ENCODE results near the gene BABAM2.

BABAM2 gene

DNA sequence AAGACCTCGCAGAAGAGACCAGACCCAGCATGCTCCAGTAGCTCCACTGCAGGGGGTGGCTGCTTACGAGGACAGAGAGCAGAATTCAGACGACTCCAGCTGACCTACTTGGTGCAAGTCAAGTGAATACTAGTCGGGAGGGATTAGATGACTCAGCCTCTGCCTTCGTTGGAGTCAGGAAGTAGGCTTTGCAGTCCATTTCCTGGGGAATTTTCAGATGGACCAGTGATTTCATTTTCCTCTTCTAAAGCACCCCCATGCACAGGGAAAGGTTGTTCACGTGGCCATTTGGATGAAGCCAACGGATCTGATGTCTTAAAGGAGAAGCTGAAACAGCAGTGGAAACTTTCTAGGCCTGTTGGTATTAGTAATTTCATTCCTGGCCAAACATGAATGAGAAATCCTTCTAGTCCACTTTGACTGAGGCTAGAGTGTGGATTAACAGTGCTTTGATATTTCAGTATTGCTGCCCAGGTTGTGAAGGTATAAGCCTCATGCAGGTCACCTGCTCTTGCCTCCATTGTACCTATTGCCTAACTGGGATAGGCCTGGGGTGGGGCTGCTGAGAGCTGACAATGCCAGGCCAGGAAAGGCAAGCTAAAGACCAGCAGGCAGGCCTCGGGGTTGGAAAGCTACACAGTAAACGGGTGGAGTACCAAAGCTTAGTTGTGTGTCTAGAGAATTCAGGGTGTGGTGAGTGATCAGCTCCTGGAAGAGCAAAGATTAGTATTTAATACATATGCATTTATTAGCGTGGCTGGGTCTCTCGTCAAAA lies 384.6 kb downstream of the BABAM2 start:
- Mint-ChIP-seq H3K27ac (no peak overlapping the region), H3K36me3 (peaks cover 19% of the 10 kb centered on the region), H3K4me3 (no peak overlapping the region), H3K9me3 (peaks cover 5% of the 10 kb centered on the region), H3K4me1 (peaks cover 35% of the 10 kb centered on the region), H3K27me3 (no peaks in the 10 kb centered on the region)

DNA sequence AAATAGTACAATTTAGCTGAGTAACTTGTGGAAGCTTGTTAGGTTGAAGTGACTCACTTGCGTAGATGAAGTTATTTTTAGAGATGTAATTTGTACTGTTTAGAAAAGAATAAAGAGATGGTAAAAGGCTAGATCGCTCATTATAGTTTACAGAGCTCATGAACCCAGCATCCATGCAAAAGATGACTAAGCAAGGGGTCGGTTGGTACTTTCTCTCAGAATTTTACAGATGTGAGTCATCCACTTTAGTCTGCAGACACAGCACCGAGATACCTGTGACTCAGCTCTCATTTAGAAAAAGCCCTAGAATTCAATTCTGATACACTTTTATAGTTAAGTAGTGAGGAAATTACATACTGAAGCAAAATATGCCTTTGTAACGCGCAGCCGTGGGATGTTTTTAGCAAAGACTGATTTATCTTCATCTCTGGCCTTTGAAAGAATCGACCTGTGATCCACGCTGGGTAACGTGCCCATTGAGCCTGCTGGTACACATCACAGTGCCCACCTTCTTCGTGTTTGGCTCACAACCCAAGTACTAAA lies 385.6 kb downstream of the BABAM2 start:
- peaks cover 23% of the 10 kb centered on the region for H3K36me3 Mint-ChIP-seq
- no peaks in the 10 kb centered on the region for H3K27me3 Mint-ChIP-seq
- peaks cover 5% of the 10 kb centered on the region for H3K9me3 Mint-ChIP-seq
- no peak overlapping the region for H3K27ac Mint-ChIP-seq
- no peak overlapping the region for H3K4me3 Mint-ChIP-seq
- H3K4me1 Mint-ChIP-seq: peaks cover 30% of the 10 kb centered on the region

GRCh38 chr2:28276807-28277206 lies 386.3 kb downstream of the BABAM2 start:
- Mint-ChIP-seq H3K4me1 (peaks cover 23% of the 10 kb centered on the region), H3K9me3 (peaks cover 2% of the 10 kb centered on the region), H3K27ac (no peak overlapping the region), H3K27me3 (no peaks in the 10 kb centered on the region), H3K36me3 (peaks cover 20% of the 10 kb centered on the region), H3K4me3 (no peak overlapping the region)

DNA sequence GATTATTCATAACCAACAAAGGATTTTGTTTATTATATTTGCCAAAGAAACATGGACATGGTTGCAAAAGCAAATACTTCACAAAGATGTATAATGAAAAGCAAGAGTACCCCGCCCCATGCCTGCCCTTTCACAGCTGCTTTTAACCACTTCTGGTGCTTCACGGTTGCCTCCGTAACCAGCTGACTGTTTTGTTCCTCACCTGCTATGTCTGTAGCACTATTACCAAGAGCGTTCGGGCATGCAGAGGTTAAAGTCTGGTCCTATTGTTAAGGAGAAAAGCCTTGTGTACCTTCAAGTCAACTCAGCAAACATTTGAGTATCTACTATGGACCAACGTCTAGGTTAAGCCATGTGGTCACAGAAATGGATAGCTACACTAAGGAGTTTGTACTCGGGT lies 386.9 kb downstream of the BABAM2 start:
- H3K4me1 Mint-ChIP-seq: peaks cover 21% of the 10 kb centered on the region
- H3K36me3 Mint-ChIP-seq: peaks cover 19% of the 10 kb centered on the region
- H3K27ac Mint-ChIP-seq: no peak overlapping the region
- H3K4me3 Mint-ChIP-seq: no peak overlapping the region
- no peaks in the 10 kb centered on the region for H3K9me3 Mint-ChIP-seq
- no peaks in the 10 kb centered on the region for H3K27me3 Mint-ChIP-seq

GRCh38 chr2:28279371-28279770 lies 388.8 kb downstream of the BABAM2 start:
- H3K4me3 Mint-ChIP-seq: no peak overlapping the region
- H3K4me1 Mint-ChIP-seq: peaks cover 16% of the 10 kb centered on the region
- no peaks in the 10 kb centered on the region for H3K27me3 Mint-ChIP-seq
- peaks cover 19% of the 10 kb centered on the region for H3K36me3 Mint-ChIP-seq
- no peak overlapping the region for H3K27ac Mint-ChIP-seq
- H3K9me3 Mint-ChIP-seq: no peaks in the 10 kb centered on the region

DNA sequence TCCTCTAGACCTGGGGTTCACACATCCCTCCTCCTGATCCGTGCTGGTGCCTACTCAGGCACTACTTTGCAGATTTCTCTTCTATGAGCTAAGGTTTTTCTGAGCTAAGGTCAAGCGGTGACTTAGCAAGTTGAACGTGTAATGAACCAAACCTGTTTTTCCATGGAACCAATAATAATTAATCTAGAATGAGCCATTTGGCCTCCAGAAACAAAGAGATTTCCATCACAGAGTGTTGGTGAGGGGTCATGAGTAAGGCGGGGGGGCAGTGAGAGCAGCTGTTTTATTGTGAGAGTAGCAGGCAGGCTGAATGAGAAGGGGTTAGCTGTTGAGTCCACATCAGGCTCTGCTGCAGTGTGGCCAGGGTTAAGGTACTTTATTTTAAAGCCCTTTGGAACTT lies 390.1 kb downstream of the BABAM2 start:
- H3K9me3 Mint-ChIP-seq: no peaks in the 10 kb centered on the region
- H3K36me3 Mint-ChIP-seq: peaks cover 16% of the 10 kb centered on the region
- no peak overlapping the region for H3K27ac Mint-ChIP-seq
- H3K27me3 Mint-ChIP-seq: no peaks in the 10 kb centered on the region
- H3K4me3 Mint-ChIP-seq: no peak overlapping the region
- H3K4me1 Mint-ChIP-seq: peaks cover 12% of the 10 kb centered on the region

GRCh38 chr2:28281739-28282138 lies 391.2 kb downstream of the BABAM2 start:
- Mint-ChIP-seq H3K27ac (no peak overlapping the region), H3K4me1 (peaks cover 5% of the 10 kb centered on the region), H3K4me3 (no peak overlapping the region), H3K27me3 (no peaks in the 10 kb centered on the region), H3K9me3 (no peaks in the 10 kb centered on the region), H3K36me3 (peaks cover 19% of the 10 kb centered on the region)

DNA sequence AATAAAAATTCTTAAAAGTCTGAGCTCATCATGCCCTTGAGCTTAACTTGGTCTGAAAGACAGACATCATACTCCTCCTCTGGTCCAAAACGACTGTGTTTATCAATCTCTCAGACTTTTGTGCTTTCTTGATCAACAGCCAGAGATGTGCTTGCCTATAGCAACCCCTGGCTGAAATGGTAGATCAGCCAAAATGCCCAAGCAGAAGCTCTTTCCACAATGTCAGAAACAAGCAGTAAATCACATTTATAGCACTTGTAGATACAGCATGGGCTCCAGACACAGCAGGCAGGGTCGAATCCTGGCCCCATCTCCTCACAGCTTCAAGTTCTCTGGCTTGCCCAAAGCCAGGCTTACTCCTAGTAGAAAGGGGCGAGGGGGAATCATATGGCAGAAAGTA lies 391.7 kb downstream of the BABAM2 start:
- Mint-ChIP-seq H3K4me3 (no peak overlapping the region), H3K4me1 (peaks cover 6% of the 10 kb centered on the region), H3K27me3 (no peaks in the 10 kb centered on the region), H3K36me3 (peaks cover 19% of the 10 kb centered on the region), H3K9me3 (no peaks in the 10 kb centered on the region), H3K27ac (no peak overlapping the region)

GRCh38 chr2:28282861-28283646 lies 392.5 kb downstream of the BABAM2 start:
- H3K27ac Mint-ChIP-seq: no peak overlapping the region
- no peaks in the 10 kb centered on the region for H3K27me3 Mint-ChIP-seq
- H3K36me3 Mint-ChIP-seq: peaks cover 18% of the 10 kb centered on the region
- H3K4me1 Mint-ChIP-seq: peaks cover 6% of the 10 kb centered on the region
- H3K4me3 Mint-ChIP-seq: no peak overlapping the region
- H3K9me3 Mint-ChIP-seq: no peaks in the 10 kb centered on the region

GRCh38 chr2:28283861-28284260 lies 393.3 kb downstream of the BABAM2 start:
- Mint-ChIP-seq H3K4me1 (peaks cover 6% of the 10 kb centered on the region), H3K27ac (no peak overlapping the region), H3K4me3 (no peak overlapping the region), H3K36me3 (peaks cover 13% of the 10 kb centered on the region), H3K9me3 (no peaks in the 10 kb centered on the region), H3K27me3 (no peaks in the 10 kb centered on the region)

- Mint-ChIP-seq H3K27me3 (no peaks in the 10 kb centered on the region), H3K4me1 (peaks cover 6% of the 10 kb centered on the region), H3K36me3 (peaks cover 12% of the 10 kb centered on the region), H3K27ac (no peak overlapping the region), H3K9me3 (no peaks in the 10 kb centered on the region), H3K4me3 (no peak overlapping the region)
Observed at GRCh38 chr2:28286678-28287077, 396.1 kb downstream of the BABAM2 start.

- peaks cover 12% of the 10 kb centered on the region for H3K36me3 Mint-ChIP-seq
- H3K27ac Mint-ChIP-seq: peak overlapping the region; percentile 73
- no peak overlapping the region for H3K4me3 Mint-ChIP-seq
- no peaks in the 10 kb centered on the region for H3K9me3 Mint-ChIP-seq
- no peaks in the 10 kb centered on the region for H3K27me3 Mint-ChIP-seq
- H3K4me1 Mint-ChIP-seq: peaks cover 12% of the 10 kb centered on the region
Observed at GRCh38 chr2:28287256-28287915, 396.9 kb downstream of the BABAM2 start.

DNA sequence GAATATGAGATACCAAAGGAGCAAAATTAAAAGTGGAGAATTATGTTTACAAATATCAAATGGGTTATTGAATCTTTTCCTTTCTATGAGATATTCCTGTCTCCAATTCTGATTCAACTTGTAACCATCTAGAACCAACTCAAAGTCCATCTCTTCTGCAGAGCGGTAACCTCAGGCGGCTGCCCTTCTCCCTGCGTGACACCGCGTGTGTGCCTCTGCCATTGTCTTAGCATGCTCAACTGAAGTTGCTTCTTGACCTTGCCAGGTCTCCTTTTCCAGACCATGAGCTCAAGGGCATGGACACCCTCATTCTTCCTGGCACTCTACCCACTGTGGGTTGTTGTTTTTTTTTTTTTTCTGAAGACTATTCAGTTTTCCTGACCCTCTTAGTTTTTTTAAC lies 398.1 kb downstream of the BABAM2 start:
- peaks cover 20% of the 10 kb centered on the region for H3K4me1 Mint-ChIP-seq
- H3K4me3 Mint-ChIP-seq: no peak overlapping the region
- no peaks in the 10 kb centered on the region for H3K27me3 Mint-ChIP-seq
- H3K27ac Mint-ChIP-seq: no peak overlapping the region
- H3K9me3 Mint-ChIP-seq: no peaks in the 10 kb centered on the region
- H3K36me3 Mint-ChIP-seq: peaks cover 8% of the 10 kb centered on the region

- peaks cover 14% of the 10 kb centered on the region for H3K4me1 Mint-ChIP-seq
- peaks cover 6% of the 10 kb centered on the region for H3K36me3 Mint-ChIP-seq
- no peaks in the 10 kb centered on the region for H3K9me3 Mint-ChIP-seq
- H3K27ac Mint-ChIP-seq: no peak overlapping the region
- H3K4me3 Mint-ChIP-seq: no peak overlapping the region
- no peaks in the 10 kb centered on the region for H3K27me3 Mint-ChIP-seq
Observed at GRCh38 chr2:28291811-28292440, 401.4 kb downstream of the BABAM2 start.

GRCh38 chr2:28292491-28292890 lies 402.0 kb downstream of the BABAM2 start:
- H3K36me3 Mint-ChIP-seq: peaks cover 3% of the 10 kb centered on the region
- H3K27me3 Mint-ChIP-seq: no peaks in the 10 kb centered on the region
- H3K4me3 Mint-ChIP-seq: no peak overlapping the region
- H3K9me3 Mint-ChIP-seq: no peaks in the 10 kb centered on the region
- H3K27ac Mint-ChIP-seq: no peak overlapping the region
- H3K4me1 Mint-ChIP-seq: peaks cover 14% of the 10 kb centered on the region

Data from activated naive CD4-positive, alpha-beta T cell treated with anti-CD3 and anti-CD28 coated beads, Interleukin-2, amount 50 U/mL, for 24 hours (primary cell).